Measurements from ENCODE around the gene CFAP251. TPM values are rescaled to one million over a fixed set of nuclear protein-coding genes. Genes with fewer than 3 reads are reported as not detected.

The CFAP251 gene
- total RNA-seq, 4 donors from 2014 or later = 0.49 to 4.9 (median 0.61) TPM

DNA sequence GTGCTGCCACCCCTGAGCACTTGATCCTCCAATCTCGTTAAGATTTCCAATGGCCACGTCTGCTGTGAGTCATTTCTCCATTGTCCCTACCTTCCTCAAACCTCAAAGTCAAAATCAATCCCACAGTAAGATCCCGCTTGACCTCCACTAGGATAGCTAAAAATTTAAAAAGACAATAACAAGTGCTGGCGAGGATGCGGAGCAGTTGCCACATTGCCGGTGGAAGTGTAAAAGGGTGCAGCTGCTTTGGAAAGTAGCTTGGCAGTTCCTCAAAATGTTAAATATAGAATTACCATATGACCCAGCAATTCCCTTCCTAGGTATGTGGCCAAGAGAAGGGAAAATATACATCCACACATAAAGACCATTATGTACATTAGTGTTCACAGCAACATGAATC, 93.8 kb downstream of the CFAP251 start:
- DNase-seq (no peak), ATAC-seq (no peak)
- in situ Hi-C loops (cut with MboI; ENCODE audit: low sequenced_read_pairs in 4 of 4) (no loop called here), intact Hi-C loops (cut with DNase I; ENCODE audit: low total_unique reads) (no loop called here)
- H3K4me3 ChIP-seq = no peak overlapping the region
- H3K27ac ChIP-seq = no peak overlapping the region
- H3K4me1 ChIP-seq = peaks cover 4 to 13% of the 10 kb centered on the region in 2 donors
- TF ChIP-seq CTCF (IDR thresholded peaks at IDR 0.05 in 4 of 5, conservative IDR thresholded peaks at IDR 0.05 in 1 of 5) = no peak
- TF ChIP-seq POLR2A (IDR thresholded peaks at IDR 0.05) = no peak
- H3K9me3 ChIP-seq = no peaks in the 10 kb centered on the region
- H3K27me3 ChIP-seq = no peaks in the 10 kb centered on the region
- H3K36me3 ChIP-seq = no peaks in the 10 kb centered on the region

- H3K9me3 ChIP-seq = no peaks in the 10 kb centered on the region
- no peak for TF ChIP-seq POLR2A (IDR thresholded peaks at IDR 0.05)
- TF ChIP-seq CTCF (IDR thresholded peaks at IDR 0.05 in 4 of 5, conservative IDR thresholded peaks at IDR 0.05 in 1 of 5) = no peak
- ATAC-seq (no peak), DNase-seq (no peak)
- intact Hi-C loops (cut with DNase I; ENCODE audit: low total_unique reads) (no loop called here), in situ Hi-C loops (cut with MboI; ENCODE audit: low sequenced_read_pairs in 4 of 4) (no loop called here)
- H3K4me3 ChIP-seq = no peak overlapping the region
- no peaks in the 10 kb centered on the region for H3K27me3 ChIP-seq
- H3K4me1 ChIP-seq = peaks cover 4 to 12% of the 10 kb centered on the region in 2 donors
- H3K27ac ChIP-seq = no peak overlapping the region
- H3K36me3 ChIP-seq = no peaks in the 10 kb centered on the region
Measured at GRCh38 chr12:122013136-122013535, 94.7 kb downstream of the CFAP251 start.

- intact Hi-C loops (cut with DNase I; ENCODE audit: low total_unique reads) = no loop called here
Measured at GRCh38 chr12:122013791-122014590, 95.6 kb downstream of the CFAP251 start.

GRCh38 chr12:122014781-122015180, 96.4 kb downstream of the CFAP251 start:
- no peaks in the 10 kb centered on the region for H3K27me3 ChIP-seq
- DNase-seq = no peak
- no peak for ATAC-seq
- no peaks in the 10 kb centered on the region for H3K4me1 ChIP-seq
- intact Hi-C loops (cut with DNase I; ENCODE audit: low total_unique reads) (no loop called here), in situ Hi-C loops (cut with MboI; ENCODE audit: low sequenced_read_pairs in 4 of 4) (no loop called here)
- no peaks in the 10 kb centered on the region for H3K9me3 ChIP-seq
- H3K4me3 ChIP-seq = no peak overlapping the region
- H3K27ac ChIP-seq = no peak overlapping the region
- H3K36me3 ChIP-seq = no peaks in the 10 kb centered on the region
- TF ChIP-seq CTCF (IDR thresholded peaks at IDR 0.05 in 4 of 5, conservative IDR thresholded peaks at IDR 0.05 in 1 of 5) = no peak

More at GRCh38 chr12:122013791-122014590, 95.6 kb downstream of the CFAP251 start:
- TF ChIP-seq CTCF (IDR thresholded peaks at IDR 0.05 in 4 of 5, conservative IDR thresholded peaks at IDR 0.05 in 1 of 5) (no peak), POLR2A (IDR thresholded peaks at IDR 0.05) (no peak)
- in situ Hi-C loops (cut with MboI; ENCODE audit: low sequenced_read_pairs in 4 of 4) = no loop called here
- Histone ChIP-seq H3K4me3 (no peak overlapping the region), H3K36me3 (no peaks in the 10 kb centered on the region), H3K4me1 (peaks cover 0 to 5% of the 10 kb centered on the region in 2 donors), H3K27me3 (no peaks in the 10 kb centered on the region), H3K27ac (no peak overlapping the region), H3K9me3 (no peaks in the 10 kb centered on the region)
- ATAC-seq (no peak), DNase-seq (no peak)

Data from gastrocnemius medialis (tissue), 4 donors.